Astrocyte (in vitro differentiated cells and primary cell): ENCODE data around the gene LRP1B. TPM values are rescaled to one million over a fixed set of nuclear protein-coding genes. Genes with fewer than 3 reads are reported as not detected.
A peak's percentile ranks its signal among the peaks of the same experiment; 100 is the strongest.

Source experiments
- DNase-seq: peaks from one replicate; pipeline ENCODE4 v3.0.0-alpha.2; 2010; ENCODE audit warnings: low read depth
- FAIRE-seq: peaks from 2 replicates; lab custom pipeline; 2011; peaks lifted over from hg19 to GRCh38; lab: Jason Lieb, UNC
- H2AFZ ChIP-seq: 2 replicates; pipeline ENCODE4 v1.6.0; 2012; ENCODE audit warnings: low read depth, low read length, inconsistent platforms
- H3K27ac ChIP-seq: 2 replicates; pipeline ENCODE4 v1.5.1; 2011; ENCODE audit warnings: low read depth, low read length, inconsistent platforms
- H3K27me3 ChIP-seq: 2 replicates; pipeline ENCODE4 v1.6.0; 2011; ENCODE audit warnings: low read length, inconsistent platforms; ENCODE audit not compliant: insufficient read depth
- H3K36me3 ChIP-seq: 2 replicates; pipeline ENCODE4 v1.5.1; 2011; ENCODE audit warnings: low read length, inconsistent platforms; ENCODE audit not compliant: insufficient read depth
- H3K4me1 ChIP-seq: 2 replicates; pipeline ENCODE4 v1.5.1; 2011; ENCODE audit warnings: low read length, inconsistent platforms; ENCODE audit not compliant: insufficient read depth
- H3K4me2 ChIP-seq: 2 replicates; pipeline ENCODE4 v1.6.0; 2012; ENCODE audit warnings: low read length, inconsistent platforms
- H3K4me3 ChIP-seq: 2 replicates; pipeline ENCODE4 v1.5.1; 2011; ENCODE audit warnings: low read depth, mild to moderate bottlenecking, low read length, inconsistent platforms; ENCODE audit not compliant: insufficient read depth
- H3K79me2 ChIP-seq: 2 replicates; pipeline ENCODE4 v1.6.0; 2012; ENCODE audit warnings: mild to moderate bottlenecking, low read length, inconsistent platforms; ENCODE audit not compliant: insufficient read depth
- H3K9ac ChIP-seq: 2 replicates; pipeline ENCODE4 v1.6.0; 2012; ENCODE audit warnings: mild to moderate bottlenecking, low read length, inconsistent platforms
- H3K9me3 ChIP-seq: 2 replicates; pipeline ENCODE4 v1.5.1; 2012; ENCODE audit warnings: low read depth, mild to moderate bottlenecking, low read length, inconsistent platforms; ENCODE audit not compliant: insufficient read depth
- H4K20me1 ChIP-seq: 2 replicates; pipeline ENCODE4 v1.6.0; 2012; ENCODE audit warnings: low read length, inconsistent platforms; ENCODE audit not compliant: insufficient read depth
- H3K27ac Mint-ChIP-seq: one replicate; pipeline ENCODE4 v1.8.0; 2021; ENCODE audit warnings: mild to moderate bottlenecking, mixed read lengths; ENCODE audit not compliant: unreplicated experiment
- H3K27me3 Mint-ChIP-seq: one replicate; pipeline ENCODE4 v1.8.0; 2021; ENCODE audit warnings: low read depth, mixed read lengths; ENCODE audit not compliant: unreplicated experiment
- H3K36me3 Mint-ChIP-seq: one replicate; pipeline ENCODE4 v1.8.0; 2021; ENCODE audit warnings: low read depth, mixed read lengths; ENCODE audit not compliant: unreplicated experiment
- H3K4me1 Mint-ChIP-seq: one replicate; pipeline ENCODE4 v1.8.0; 2021; ENCODE audit warnings: low read depth, mixed read lengths; ENCODE audit not compliant: unreplicated experiment
- H3K4me3 Mint-ChIP-seq: one replicate; pipeline ENCODE4 v1.8.0; 2021; ENCODE audit warnings: mild to moderate bottlenecking, moderate library complexity, mixed read lengths; ENCODE audit not compliant: unreplicated experiment
- H3K9me3 Mint-ChIP-seq: one replicate; pipeline ENCODE4 v1.8.0; 2021; ENCODE audit warnings: mild to moderate bottlenecking, mixed read lengths; ENCODE audit not compliant: unreplicated experiment
- CTCF ChIP-seq: IDR thresholded peaks from 2 replicates; pipeline ENCODE4 v1.5.1; 2011; ENCODE audit warnings: low read depth, mild to moderate bottlenecking, inconsistent platforms, low read length, moderate library complexity; ENCODE audit not compliant: insufficient read depth
- EZH2 ChIP-seq: IDR thresholded peaks from 2 replicates; pipeline ENCODE4 v1.6.1; 2012; ENCODE audit warnings: mild to moderate bottlenecking, low read length, inconsistent platforms; ENCODE audit not compliant: insufficient read depth
- total RNA-seq: library from RNA; stranded (reverse); gene quantifications from 2 replicates; pipeline ENCODE4 v1.2.1, GENCODE V29; 2021

LRP1B gene
- total RNA-seq, 1 donor from 2014 or later = 1.5 TPM

GRCh38 chr2:141911485-141912066 lies 219.2 kb downstream of the LRP1B start:
- peak; percentile 5 for DNase-seq
- FAIRE-seq = no peak

GRCh38 chr2:141906678-141907077 lies 224.1 kb downstream of the LRP1B start:
- Mint-ChIP-seq H3K27me3 (no peaks in the 10 kb centered on the region), H3K36me3 (no peaks in the 10 kb centered on the region), H3K27ac (no peak overlapping the region), H3K4me1 (no peaks in the 10 kb centered on the region), H3K4me3 (no peak overlapping the region), H3K9me3 (no peaks in the 10 kb centered on the region)
- Histone ChIP-seq H4K20me1 (no peaks in the 10 kb centered on the region), H3K9ac (no peak overlapping the region), H3K36me3 (no peaks in the 10 kb centered on the region), H3K4me3 (no peak overlapping the region), H3K9me3 (no peaks in the 10 kb centered on the region), H3K27ac (no peak overlapping the region), H3K4me2 (no peak overlapping the region), H3K27me3 (no peaks in the 10 kb centered on the region), H3K79me2 (no peaks in the 10 kb centered on the region), H3K4me1 (no peaks in the 10 kb centered on the region), H2AFZ (no peak overlapping the region)
- FAIRE-seq (no peak), DNase-seq (no peak)
- TF ChIP-seq CTCF (no peak), EZH2 (no peak)

More at GRCh38 chr2:141911485-141912066, 219.2 kb downstream of the LRP1B start:
- no peaks in the 10 kb centered on the region for H3K27me3 ChIP-seq
- H3K36me3 ChIP-seq = no peaks in the 10 kb centered on the region
- no peak overlapping the region for H3K4me3 Mint-ChIP-seq
- no peaks in the 10 kb centered on the region for H3K4me1 Mint-ChIP-seq
- H3K79me2 ChIP-seq = no peaks in the 10 kb centered on the region
- no peak overlapping the region for H2AFZ ChIP-seq
- no peaks in the 10 kb centered on the region for H3K9me3 ChIP-seq
- no peak overlapping the region for H3K27ac Mint-ChIP-seq
- no peaks in the 10 kb centered on the region for H3K36me3 Mint-ChIP-seq
- H3K9ac ChIP-seq = no peak overlapping the region
- no peak for TF ChIP-seq EZH2
- TF ChIP-seq CTCF = peak; percentile 28
- H3K27ac ChIP-seq = no peak overlapping the region
- H3K4me1 ChIP-seq = no peaks in the 10 kb centered on the region
- no peak overlapping the region for H3K4me2 ChIP-seq
- no peaks in the 10 kb centered on the region for H3K27me3 Mint-ChIP-seq
- H3K4me3 ChIP-seq = no peak overlapping the region
- no peaks in the 10 kb centered on the region for H4K20me1 ChIP-seq
- H3K9me3 Mint-ChIP-seq = peaks cover 3% of the 10 kb centered on the region

DNA sequence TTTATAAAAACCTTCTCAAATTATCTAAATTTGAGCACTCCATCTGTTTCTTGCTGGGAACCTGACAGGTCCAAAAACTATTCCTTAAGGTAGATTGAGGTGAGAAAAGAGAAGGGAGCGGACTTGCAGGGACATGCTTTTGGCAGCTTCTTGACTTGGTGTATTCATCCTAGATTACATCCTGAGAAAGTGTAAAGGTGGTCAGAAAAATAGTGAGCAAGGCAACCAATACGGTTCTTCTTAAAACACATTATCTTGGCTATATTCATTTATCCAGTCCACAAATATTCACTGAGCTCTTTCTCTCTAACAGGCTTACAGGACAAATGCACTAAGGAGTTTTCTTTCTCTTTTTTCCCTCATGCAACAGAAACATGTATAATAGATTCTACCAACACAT lies 230.0 kb downstream of the LRP1B start:
- H3K9me3 Mint-ChIP-seq = no peaks in the 10 kb centered on the region
- Histone ChIP-seq H3K27ac (no peak overlapping the region), H3K36me3 (no peaks in the 10 kb centered on the region), H3K4me1 (no peaks in the 10 kb centered on the region), H3K4me2 (no peak overlapping the region), H3K9ac (no peak overlapping the region), H3K27me3 (no peaks in the 10 kb centered on the region), H3K79me2 (no peaks in the 10 kb centered on the region), H4K20me1 (no peaks in the 10 kb centered on the region), H3K9me3 (no peaks in the 10 kb centered on the region), H2AFZ (no peak overlapping the region), H3K4me3 (no peak overlapping the region)
- H3K27ac Mint-ChIP-seq = no peak overlapping the region
- no peak for DNase-seq
- H3K36me3 Mint-ChIP-seq = no peaks in the 10 kb centered on the region
- no peak for FAIRE-seq
- H3K4me3 Mint-ChIP-seq = no peak overlapping the region
- no peaks in the 10 kb centered on the region for H3K27me3 Mint-ChIP-seq
- no peak for TF ChIP-seq CTCF
- no peak for TF ChIP-seq EZH2
- no peaks in the 10 kb centered on the region for H3K4me1 Mint-ChIP-seq
